Esophagus muscularis mucosa (tissue), 4 donors: ENCODE data around the gene HES1.

ENCODE experiments used
- EP300 ChIP-seq: sonication (generic); formaldehyde crosslinking; IDR thresholded peaks from one replicate; pipeline ENCODE4 v1.6.1; 2017; ENCODE audit warnings: antibody characterized with exemption
- POLR2A ChIP-seq: fragments of 450-650 bp; IDR thresholded peaks from one replicate; pipeline ENCODE4 v1.6.1; 2017; ENCODE audit warnings: antibody characterized with exemption, moderate library complexity, mild to moderate bottlenecking, low read depth
- POLR2AphosphoS5 ChIP-seq, 2 donors: sonication (generic); formaldehyde crosslinking; IDR thresholded peaks; one replicate each; pipeline ENCODE4 v1.6.1; 2017; ENCODE audit warnings: antibody characterized with exemption in 2 of 2
- TF ChIP-seq, protein P1 (sequence below), 3 experiments: fragments of 200-600 bp in 2 of 3; fragments of 450-650 bp in 1 of 3; sonication (generic) in 2 of 3; IDR thresholded peaks; one replicate each; pipeline ENCODE4 v1.5.1; 2017 to 2019; ENCODE audit warnings: antibody characterized with exemption in 3 of 3, mild to moderate bottlenecking in 2 of 3, moderate library complexity in 1 of 3

DNA sequence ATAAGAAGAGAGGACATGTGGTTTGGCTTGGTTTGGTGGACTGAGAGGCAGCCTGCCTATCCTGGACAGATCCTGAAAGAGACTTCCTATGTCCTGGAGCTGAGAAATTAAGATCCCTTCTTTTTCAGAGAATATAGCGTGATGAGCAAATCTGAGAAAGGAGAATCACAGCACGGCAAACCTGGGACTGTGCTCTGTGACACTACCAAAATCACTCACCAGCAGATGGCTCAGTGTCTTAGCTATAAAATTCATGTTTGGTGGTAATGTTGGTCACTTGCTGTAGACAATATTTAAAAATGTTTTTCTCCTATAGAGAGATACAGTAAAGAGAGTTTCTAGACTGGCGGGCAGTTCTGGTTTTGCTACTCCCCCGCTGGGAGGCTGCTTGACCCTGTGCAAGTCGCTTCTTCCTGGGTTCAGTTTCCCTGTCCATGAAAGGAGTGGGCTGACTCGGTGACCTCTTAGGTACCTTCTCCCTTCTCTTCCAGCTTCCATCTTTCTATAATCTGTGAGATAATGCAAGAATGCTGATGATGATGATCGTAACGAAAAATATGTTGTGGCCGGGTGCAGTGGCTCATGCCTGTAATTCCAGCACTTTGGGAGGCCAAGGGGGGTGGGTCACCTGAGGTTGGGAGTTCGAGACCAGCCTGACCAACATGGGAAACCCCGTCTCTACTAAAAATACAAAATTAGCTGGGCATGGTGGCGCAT lies 7.6 kb upstream of the HES1 start:
- TF ChIP-seq, protein P1, sequence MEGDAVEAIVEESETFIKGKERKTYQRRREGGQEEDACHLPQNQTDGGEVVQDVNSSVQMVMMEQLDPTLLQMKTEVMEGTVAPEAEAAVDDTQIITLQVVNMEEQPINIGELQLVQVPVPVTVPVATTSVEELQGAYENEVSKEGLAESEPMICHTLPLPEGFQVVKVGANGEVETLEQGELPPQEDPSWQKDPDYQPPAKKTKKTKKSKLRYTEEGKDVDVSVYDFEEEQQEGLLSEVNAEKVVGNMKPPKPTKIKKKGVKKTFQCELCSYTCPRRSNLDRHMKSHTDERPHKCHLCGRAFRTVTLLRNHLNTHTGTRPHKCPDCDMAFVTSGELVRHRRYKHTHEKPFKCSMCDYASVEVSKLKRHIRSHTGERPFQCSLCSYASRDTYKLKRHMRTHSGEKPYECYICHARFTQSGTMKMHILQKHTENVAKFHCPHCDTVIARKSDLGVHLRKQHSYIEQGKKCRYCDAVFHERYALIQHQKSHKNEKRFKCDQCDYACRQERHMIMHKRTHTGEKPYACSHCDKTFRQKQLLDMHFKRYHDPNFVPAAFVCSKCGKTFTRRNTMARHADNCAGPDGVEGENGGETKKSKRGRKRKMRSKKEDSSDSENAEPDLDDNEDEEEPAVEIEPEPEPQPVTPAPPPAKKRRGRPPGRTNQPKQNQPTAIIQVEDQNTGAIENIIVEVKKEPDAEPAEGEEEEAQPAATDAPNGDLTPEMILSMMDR (IDR thresholded peaks at IDR 0.05), result no peak
- no peak for TF ChIP-seq POLR2A
- TF ChIP-seq POLR2AphosphoS5 (IDR thresholded peaks at IDR 0.05), result no peak
- no peak for TF ChIP-seq EP300
